H1 (cell line): ENCODE measurements around the gene AGAP1. TPM values are rescaled to one million over a fixed set of nuclear protein-coding genes. Genes with fewer than 3 reads are reported as not detected.

ENCODE experiments used
- CTCF ChIA-PET: fragments of 300-600 bp; sonication (Branson Sonifier 250); formaldehyde crosslinking; loops from one replicate; lab custom pipeline; 2021; ENCODE audit not compliant: partially characterized antibody; lab: Charles Lee
- POLR2A ChIA-PET: fragments of 300-600 bp; sonication (Branson Sonifier 250); formaldehyde crosslinking; loops from one replicate; lab custom pipeline; 2021; ENCODE audit warnings: inconsistent platforms; ENCODE audit not compliant: partially characterized antibody; lab: Charles Lee
- DNase-seq, 2 experiments: peaks; one replicate each; pipeline versions ENCODE4 v3.0.0 to v3.0.0-alpha.2; 2010 to 2022; ENCODE audit warnings: low spot score in 2 of 2, low read depth in 1 of 2, mixed read lengths in 1 of 2
- FAIRE-seq: peaks from 2 replicates; lab custom pipeline; 2011; peaks lifted over from hg19 to GRCh38; lab: Jason Lieb, UNC
- H2AFZ ChIP-seq: 2 replicates; pipeline ENCODE4 v1.8.1; 2012; ENCODE audit warnings: low read length, inconsistent platforms
- H2AK5ac ChIP-seq: 2 replicates; pipeline ENCODE4 v1.6.1; 2013; ENCODE audit warnings: low read depth, low read length
- H2BK120ac ChIP-seq: replicated peaks from 2 replicates; pipeline ENCODE3; 2013; ENCODE audit warnings: low read depth, low read length, inconsistent platforms
- H2BK12ac ChIP-seq: 2 replicates; pipeline ENCODE4 v1.6.1; 2013; ENCODE audit warnings: low read depth, low read length
- H2BK15ac ChIP-seq: 2 replicates; pipeline ENCODE4 v1.6.1; 2013; ENCODE audit warnings: low read length
- H2BK20ac ChIP-seq: 2 replicates; pipeline ENCODE4 v1.6.1; 2013; ENCODE audit warnings: low read length
- H2BK5ac ChIP-seq: 2 replicates; pipeline ENCODE4 v1.6.1; 2013; ENCODE audit warnings: low read depth, low read length
- H3K14ac ChIP-seq: 2 replicates; pipeline ENCODE4 v1.6.1; 2013; ENCODE audit warnings: inconsistent platforms; ENCODE audit not compliant: insufficient read length
- H3K18ac ChIP-seq: 2 replicates; pipeline ENCODE4 v1.6.1; 2013; ENCODE audit warnings: low read length; ENCODE audit errors: extremely low read depth
- H3K23ac ChIP-seq: 2 replicates; pipeline ENCODE4 v1.6.1; 2013; ENCODE audit warnings: inconsistent platforms; ENCODE audit not compliant: insufficient read length
- H3K23me2 ChIP-seq: 2 replicates; pipeline ENCODE4 v1.6.1; 2013; ENCODE audit warnings: low read depth, low read length
- H3K27ac ChIP-seq: 2 replicates; pipeline ENCODE4 v1.6.1; 2011; ENCODE audit warnings: low read depth, low read length, inconsistent platforms
- H3K27me3 ChIP-seq, 4 experiments: replicated peaks in 1 of 4; 1 replicate in 1 of 4; 2 replicates in 3 of 4; pipeline versions ENCODE4 v1.6.1 to v1.8.1; 2011 to 2013; ENCODE audit warnings: low read length in 3 of 4, mild to moderate bottlenecking in 3 of 4, inconsistent platforms in 2 of 4, mixed read lengths in 2 of 4, moderate library complexity in 1 of 4; ENCODE audit not compliant: control insufficient read depth in 3 of 4, insufficient read depth in 3 of 4; ENCODE audit errors: extremely low read depth in 1 of 4
- H3K36me3 ChIP-seq, 4 experiments: 2 replicates each; pipeline versions ENCODE4 v1.6.1 to v1.8.1; 2011 to 2013; ENCODE audit warnings: mild to moderate bottlenecking in 4 of 4, low read length in 3 of 4, moderate library complexity in 2 of 4, control low read depth in 1 of 4, inconsistent platforms in 1 of 4; ENCODE audit not compliant: insufficient read depth in 4 of 4, control insufficient read depth in 2 of 4
- H3K4ac ChIP-seq: replicated peaks from 2 replicates; pipeline ENCODE3; 2013; ENCODE audit warnings: low read length, low read depth, mixed read lengths, inconsistent platforms; ENCODE audit not compliant: insufficient read length
- H3K4me1 ChIP-seq, 4 experiments: replicated peaks in 1 of 4; 1 replicate in 1 of 4; 2 replicates in 3 of 4; pipeline versions ENCODE4 v1.6.1 to v1.8.1; 2011 to 2013; ENCODE audit warnings: low read length in 3 of 4, inconsistent platforms in 2 of 4, mixed read lengths in 1 of 4; ENCODE audit not compliant: insufficient read depth in 4 of 4, control insufficient read depth in 3 of 4
- H3K4me2 ChIP-seq, 2 experiments: 2 replicates each; pipeline versions ENCODE4 v1.6.1 to v1.8.1; 2011 to 2013; ENCODE audit warnings: low read depth in 2 of 2, low read length in 2 of 2, control low read depth in 1 of 2, inconsistent platforms in 1 of 2, mild to moderate bottlenecking in 1 of 2; ENCODE audit not compliant: insufficient read depth in 1 of 2
- H3K4me3 ChIP-seq, 4 experiments: fragments of 200-600, 300-600 bp in 1 of 4; sonication (generic), shearing (Covaris generic), sonication (Bioruptor Twin) in 1 of 4; 2 replicates each; pipeline versions ENCODE4 v1.5.1 to v1.8.1; 2011 to 2016; ENCODE audit warnings: low read length in 4 of 4, low read depth in 3 of 4, control low read depth in 2 of 4, inconsistent platforms in 2 of 4, mild to moderate bottlenecking in 2 of 4, mixed read lengths in 1 of 4, moderate library complexity in 1 of 4; ENCODE audit not compliant: insufficient read depth in 2 of 4; ENCODE audit errors: extremely low read depth in 1 of 4
- H3K56ac ChIP-seq: replicated peaks from 2 replicates; pipeline ENCODE3; 2013; ENCODE audit warnings: low read depth, mild to moderate bottlenecking, mixed read lengths, low read length, inconsistent platforms; ENCODE audit not compliant: insufficient read length
- H3K79me1 ChIP-seq: 2 replicates; pipeline ENCODE4 v1.6.1; 2013; ENCODE audit warnings: low read depth, low read length, control low read depth
- H3K79me2 ChIP-seq, 2 experiments: 2 replicates each; pipeline versions ENCODE4 v1.6.1 to v1.8.1; 2012 to 2013; ENCODE audit warnings: low read length in 2 of 2, mild to moderate bottlenecking in 2 of 2, inconsistent platforms in 1 of 2; ENCODE audit not compliant: insufficient read depth in 2 of 2, control insufficient read depth in 1 of 2
- H3K9ac ChIP-seq, 4 experiments: replicated peaks in 1 of 4; 1 replicate in 1 of 4; 2 replicates in 3 of 4; pipeline versions ENCODE4 v1.6.1 to v1.8.1; 2011 to 2013; ENCODE audit warnings: low read depth in 3 of 4, low read length in 3 of 4, control low read depth in 2 of 4, mild to moderate bottlenecking in 2 of 4, moderate library complexity in 2 of 4, inconsistent platforms in 1 of 4; ENCODE audit errors: extremely low read depth in 1 of 4
- H3K9me3 ChIP-seq, 2 experiments: 2 replicates each; pipeline versions ENCODE4 v1.6.1 to v1.8.1; 2012 to 2013; ENCODE audit warnings: mild to moderate bottlenecking in 2 of 2, moderate library complexity in 2 of 2, control low read depth in 1 of 2, inconsistent platforms in 1 of 2, low read depth in 1 of 2, low read length in 1 of 2, mixed read lengths in 1 of 2; ENCODE audit not compliant: insufficient read depth in 2 of 2
- H4K20me1 ChIP-seq, 2 experiments: replicated peaks in 1 of 2; 2 replicates each; pipeline versions ENCODE3 to v1.8.1; 2011 to 2013; ENCODE audit warnings: inconsistent platforms in 2 of 2, low read length in 2 of 2, mild to moderate bottlenecking in 1 of 2; ENCODE audit not compliant: insufficient read depth in 2 of 2, control insufficient read depth in 1 of 2
- H4K5ac ChIP-seq: 2 replicates; pipeline ENCODE4 v1.6.1; 2013; ENCODE audit warnings: low read length, low read depth, mixed read lengths, inconsistent platforms; ENCODE audit not compliant: insufficient read length
- H4K8ac ChIP-seq: 2 replicates; pipeline ENCODE4 v1.8.0; 2013; ENCODE audit warnings: mild to moderate bottlenecking, moderate library complexity, low read length, inconsistent platforms; ENCODE audit not compliant: insufficient read depth; ENCODE audit errors: extremely low read depth
- H4K91ac ChIP-seq: replicated peaks from 2 replicates; pipeline ENCODE3; 2013; ENCODE audit warnings: low read length, mixed read lengths, inconsistent platforms; ENCODE audit not compliant: insufficient read length
- CBX5 ChIP-seq: fragments of 300-800, 300-1000 bp; sonication (generic); IDR thresholded peaks from 2 replicates; pipeline ENCODE4 v1.7.1; 2016; ENCODE audit warnings: antibody characterized with exemption, low read length, low read depth
- NANOG ChIP-seq: IDR thresholded peaks from 2 replicates; pipeline ENCODE4 v1.6.1; 2011; ENCODE audit warnings: low read length, low read depth, mild to moderate bottlenecking, inconsistent platforms; ENCODE audit not compliant: insufficient read depth, poor library complexity, severe bottlenecking
- PHF8 ChIP-seq: fragments of 200-600 bp; sonication (generic); conservative IDR thresholded peaks from 2 replicates; pipeline ENCODE4 v1.7.1; 2012; ENCODE audit warnings: low read depth, mild to moderate bottlenecking, inconsistent platforms, low read length, moderate library complexity
- POLR2AphosphoS5 ChIP-seq: IDR thresholded peaks from 2 replicates; pipeline ENCODE4 v1.6.1; 2011; ENCODE audit warnings: low read depth, low read length
- RBBP5 ChIP-seq: IDR thresholded peaks from 2 replicates; pipeline ENCODE4 v1.7.1; 2012; ENCODE audit warnings: low read depth, mild to moderate bottlenecking, inconsistent platforms, low read length, moderate library complexity, borderline replicate concordance
- SP1 ChIP-seq: IDR thresholded peaks from 2 replicates; pipeline ENCODE4 v1.6.1; 2011; ENCODE audit warnings: low read depth, low read length
- WGBS, 2 experiments: shearing (Covaris generic) in 1 of 2; methylation state at CpG; one replicate each; pipeline versions ENCODE4 v1.1.6 to v1.1.7; 2013 to 2015; ENCODE audit warnings: low lambda C conversion rate in 2 of 2, mixed read lengths in 2 of 2, inconsistent platforms in 1 of 2, low coverage in 1 of 2, missing lambda C conversion rate in 1 of 2; ENCODE audit not compliant: insufficient replicate concordance in 2 of 2, insufficient coverage in 1 of 2, insufficient read length in 1 of 2; ENCODE audit errors: extremely low coverage in 1 of 2, missing lambda C conversion rate in 1 of 2; 5-methylcytosine and 5-hydroxymethylcytosine counted together
- polyA plus RNA-seq, 7 experiments: library from polyadenylated mRNA; depleted of rRNA in 3 of 7; stranded (reverse) in 5 of 7; unstranded in 2 of 7; fragments of >200 nt in 5 of 7; fragments of 200-250 nt in 2 of 7; gene quantifications; 1 replicate in 5 of 7; 2 replicates in 1 of 7; 4 replicates in 1 of 7; pipeline versions ENCODE4 v1.2.1 to v1.2.3, GENCODE V29; 2011 to 2013; ENCODE audit warnings: missing spikeins in 2 of 7, mixed read lengths in 2 of 7
- total RNA-seq: library from RNA; stranded (reverse); fragmentation: NEBNext Ultra II Directional; extraction: Animal tissue kit (Norgen Biotek cat#: 25700); gene quantifications from 2 replicates; pipeline ENCODE4 v1.2.1, GENCODE V29; 2021

AGAP1 gene
- total and polyA plus RNA-seq, 2 of the 8 experiments (the other 6 are each of a cell fraction or from before 2014, with no cell fraction given): 18.1 to 39.4 TPM

DNA sequence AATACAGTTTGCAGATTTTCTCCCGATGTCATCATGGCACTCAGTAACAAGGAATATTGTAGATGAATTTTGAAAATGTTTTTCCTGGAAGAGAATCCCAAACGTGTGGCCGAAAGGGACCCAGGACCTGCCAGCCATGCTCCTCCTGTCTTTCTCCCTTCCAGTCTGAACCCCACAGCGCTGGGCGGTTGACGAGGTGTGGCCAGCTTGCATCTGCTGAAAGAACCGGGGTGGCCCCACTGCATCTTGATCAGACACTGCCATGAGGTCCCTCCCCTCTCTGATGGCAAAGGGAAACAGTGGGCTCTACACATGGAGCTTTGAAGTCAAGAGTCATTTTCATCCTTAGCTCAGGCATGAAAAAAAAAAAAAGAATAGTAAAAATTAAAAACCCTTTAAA, 240.3 kb downstream of the AGAP1 start:
- no peak overlapping the region for H3K56ac ChIP-seq
- H3K27ac ChIP-seq: no peak overlapping the region
- FAIRE-seq (no peak), DNase-seq (no peak)
- H3K14ac ChIP-seq: no peak overlapping the region
- no peak overlapping the region for H2BK5ac ChIP-seq
- H4K8ac ChIP-seq: no peak overlapping the region
- H2BK20ac ChIP-seq: no peak overlapping the region
- H3K4me3 ChIP-seq: no peak overlapping the region
- H2BK15ac ChIP-seq: no peak overlapping the region
- H3K23ac ChIP-seq: no peak overlapping the region
- H3K36me3 ChIP-seq: no peaks in the 10 kb centered on the region; a peak in 1 of 8 replicates
- H3K18ac ChIP-seq: no peak overlapping the region
- no peaks in the 10 kb centered on the region for H3K23me2 ChIP-seq
- CTCF ChIA-PET: interaction anchor here (1.0 to 4.9 kb wide), 6 partner anchors 9 to 182 kb away, joined by 3 to 23 read pairs (median 10); no protein-coding TSS in a partner anchor
- no peak overlapping the region for H2BK120ac ChIP-seq
- no peak overlapping the region for H2AFZ ChIP-seq
- H3K4ac ChIP-seq: no peak overlapping the region
- H4K20me1 ChIP-seq: peaks cover 3 to 4% of the 10 kb centered on the region in 2 experiments
- no peak for TF ChIP-seq NANOG
- TF ChIP-seq PHF8: no peak
- TF ChIP-seq SP1: no peak
- TF ChIP-seq RBBP5: no peak
- TF ChIP-seq POLR2AphosphoS5: no peak
- TF ChIP-seq CBX5: no peak
- TF ChIP-seq, all 59 proteins: peak for 0
- peaks cover 0 to 8% (median 7%) of the 10 kb centered on the region in 4 experiments; a peak in 5 of 7 replicates for H3K4me1 ChIP-seq
- POLR2A ChIA-PET: interaction anchor here (0.7 kb wide), 1 partner anchor 11 kb away, joined by 3 read pairs; no protein-coding TSS in a partner anchor
- H2AK5ac ChIP-seq: no peak overlapping the region
- no peak overlapping the region for H4K5ac ChIP-seq
- 89% methylated on average over 7 of the region's 7 CpGs; no CpG with 5 or more reads in 1 of the 2 experiments for WGBS, 2 experiments
- no peaks in the 10 kb centered on the region for H3K27me3 ChIP-seq
- H2BK12ac ChIP-seq: no peak overlapping the region
- H3K9ac ChIP-seq: no peak overlapping the region
- H3K79me2 ChIP-seq: no peaks in the 10 kb centered on the region; a peak in 1 of 4 replicates
- no peaks in the 10 kb centered on the region for H3K9me3 ChIP-seq
- peaks cover 7% of the 10 kb centered on the region; the same call in 1 of the 2 replicates for H3K79me1 ChIP-seq
- no peak overlapping the region for H4K91ac ChIP-seq
- H3K4me2 ChIP-seq: no peak overlapping the region
